A673 (cell line): ENCODE measurements around the gene FSTL5. TPM values are rescaled to one million over a fixed set of nuclear protein-coding genes. Genes with fewer than 3 reads are reported as not detected.
A peak's percentile ranks its signal among the peaks of the same experiment; 100 is the strongest.

Experiments used
- BruUV-seq: library from RNA; stranded (reverse); fragments of 400-500 nt; replicated peaks from 2 replicates; lab custom pipeline; 2021; lab: Mats Ljungman, UMichigan
- CTCF ChIA-PET: fragments of 300-600 bp; sonication (Branson Sonifier 250); formaldehyde crosslinking; loops from one replicate; lab custom pipeline; 2022; ENCODE audit warnings: antibody characterized with exemption; lab: Charles Lee
- POLR2A ChIA-PET: fragments of 300-600 bp; sonication (Branson Sonifier 250); formaldehyde crosslinking; loops from one replicate; lab custom pipeline; 2022; ENCODE audit warnings: antibody characterized with exemption; ENCODE audit not compliant: low non-redundant PET; lab: Charles Lee
- DNase-seq: peaks from one replicate; pipeline ENCODE4 v3.0.0-alpha.2; 2015; ENCODE audit warnings: low spot score
- H3K27ac ChIP-seq: fragments of 200-600 bp; sonication (generic); 2 replicates; pipeline ENCODE4 v1.5.1; 2016; ENCODE audit warnings: mixed run types, low read depth, mild to moderate bottlenecking, mixed read lengths, antibody characterized with exemption, low read length; ENCODE audit not compliant: poor library complexity, severe bottlenecking
- H3K27me3 ChIP-seq: fragments of 200-600 bp; sonication (generic); replicated peaks from 2 replicates; pipeline ENCODE4 v1.6.1; 2017; ENCODE audit warnings: mixed run types, low read depth, mild to moderate bottlenecking, mixed read lengths, antibody characterized with exemption, low read length; ENCODE audit not compliant: insufficient read depth, poor library complexity
- H3K36me3 ChIP-seq: fragments of 200-600 bp; sonication (generic); 2 replicates; pipeline ENCODE4 v1.6.1; 2016; ENCODE audit warnings: mixed run types, mild to moderate bottlenecking, mixed read lengths, antibody characterized with exemption, low read length; ENCODE audit not compliant: insufficient read depth, poor library complexity, severe bottlenecking
- H3K4me1 ChIP-seq: fragments of 200-600 bp; sonication (generic); 2 replicates; pipeline ENCODE4 v1.6.1; 2017; ENCODE audit warnings: mixed run types, mild to moderate bottlenecking, mixed read lengths, antibody characterized with exemption, low read length; ENCODE audit not compliant: insufficient read depth, poor library complexity, severe bottlenecking
- H3K4me3 ChIP-seq: fragments of 200-600 bp; sonication (generic); 2 replicates; pipeline ENCODE4 v1.5.1; 2016; ENCODE audit warnings: low read depth, mixed run types, mild to moderate bottlenecking, mixed read lengths, low read length; ENCODE audit not compliant: poor library complexity, severe bottlenecking
- H3K9me3 ChIP-seq: fragments of 200-600 bp; sonication (generic); 2 replicates; pipeline ENCODE4 v1.6.1; 2016; ENCODE audit warnings: mixed run types, low read depth, mild to moderate bottlenecking, mixed read lengths, antibody characterized with exemption, low read length; ENCODE audit not compliant: poor library complexity, severe bottlenecking
- EZH2 ChIP-seq: fragments of 200-600 bp; sonication (generic); IDR thresholded peaks from 2 replicates; pipeline ENCODE4 v1.6.1; 2017; ENCODE audit warnings: borderline replicate concordance, low read depth, mild to moderate bottlenecking, mixed read lengths, antibody characterized with exemption, low read length; ENCODE audit not compliant: poor library complexity, severe bottlenecking
- intact Hi-C: fragments of 100-400 bp; cut with micrococcal nuclease; formaldehyde crosslinking; loops from one replicate; pipeline ENCODE4 v1.10.0; 2022; ENCODE audit not compliant: unreplicated experiment
- total RNA-seq: library from RNA; stranded (reverse); gene quantifications from 2 replicates; pipeline ENCODE4 v1.2.3, GENCODE V29; 2021
- TF ChIP-seq, protein P1 (sequence below): fragments of 300-800, 200-600 bp; sonication (generic); conservative IDR thresholded peaks from 2 replicates; pipeline ENCODE4 v1.5.1; 2017; ENCODE audit warnings: low read depth, mild to moderate bottlenecking, antibody characterized with exemption, low read length, moderate library complexity, mixed read lengths

The FSTL5 gene
- total RNA-seq, 1 experiment from 2014 or later, result 0.15 TPM

DNA sequence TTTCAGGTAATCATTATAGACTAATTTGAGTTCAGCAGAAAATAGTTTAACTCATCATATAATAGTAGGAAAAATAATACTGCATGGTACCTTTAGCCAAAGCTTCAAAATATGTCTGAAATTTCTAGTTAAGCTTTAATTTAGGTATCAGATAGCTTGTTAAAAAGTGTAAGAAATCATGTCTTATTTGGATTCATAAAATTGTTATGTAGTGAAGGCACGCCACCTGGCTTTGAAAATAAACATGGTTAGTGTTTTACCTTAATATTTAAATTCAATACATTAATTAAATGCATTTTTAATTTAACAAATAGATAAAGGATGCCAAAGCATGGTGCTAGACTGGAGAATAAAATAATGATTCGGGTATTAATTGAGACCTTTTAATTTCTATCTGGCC, 211.4 kb downstream of the FSTL5 start:
- Histone ChIP-seq H3K9me3 (no peaks in the 10 kb centered on the region), H3K27ac (no peak overlapping the region), H3K4me1 (no peaks in the 10 kb centered on the region), H3K4me3 (no peak overlapping the region), H3K27me3 (no peaks in the 10 kb centered on the region), H3K36me3 (no peaks in the 10 kb centered on the region)
- ChIA-PET CTCF (no interaction called here), POLR2A (no interaction called here)
- no peak for DNase-seq
- no TSS peak for BruUV-seq
- intact Hi-C loops, result no loop called here
- TF ChIP-seq EZH2, result no peak
- TF ChIP-seq, protein P1, sequence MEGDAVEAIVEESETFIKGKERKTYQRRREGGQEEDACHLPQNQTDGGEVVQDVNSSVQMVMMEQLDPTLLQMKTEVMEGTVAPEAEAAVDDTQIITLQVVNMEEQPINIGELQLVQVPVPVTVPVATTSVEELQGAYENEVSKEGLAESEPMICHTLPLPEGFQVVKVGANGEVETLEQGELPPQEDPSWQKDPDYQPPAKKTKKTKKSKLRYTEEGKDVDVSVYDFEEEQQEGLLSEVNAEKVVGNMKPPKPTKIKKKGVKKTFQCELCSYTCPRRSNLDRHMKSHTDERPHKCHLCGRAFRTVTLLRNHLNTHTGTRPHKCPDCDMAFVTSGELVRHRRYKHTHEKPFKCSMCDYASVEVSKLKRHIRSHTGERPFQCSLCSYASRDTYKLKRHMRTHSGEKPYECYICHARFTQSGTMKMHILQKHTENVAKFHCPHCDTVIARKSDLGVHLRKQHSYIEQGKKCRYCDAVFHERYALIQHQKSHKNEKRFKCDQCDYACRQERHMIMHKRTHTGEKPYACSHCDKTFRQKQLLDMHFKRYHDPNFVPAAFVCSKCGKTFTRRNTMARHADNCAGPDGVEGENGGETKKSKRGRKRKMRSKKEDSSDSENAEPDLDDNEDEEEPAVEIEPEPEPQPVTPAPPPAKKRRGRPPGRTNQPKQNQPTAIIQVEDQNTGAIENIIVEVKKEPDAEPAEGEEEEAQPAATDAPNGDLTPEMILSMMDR, result peak; percentile 27; the same call in 1 of the 2 replicates

DNA sequence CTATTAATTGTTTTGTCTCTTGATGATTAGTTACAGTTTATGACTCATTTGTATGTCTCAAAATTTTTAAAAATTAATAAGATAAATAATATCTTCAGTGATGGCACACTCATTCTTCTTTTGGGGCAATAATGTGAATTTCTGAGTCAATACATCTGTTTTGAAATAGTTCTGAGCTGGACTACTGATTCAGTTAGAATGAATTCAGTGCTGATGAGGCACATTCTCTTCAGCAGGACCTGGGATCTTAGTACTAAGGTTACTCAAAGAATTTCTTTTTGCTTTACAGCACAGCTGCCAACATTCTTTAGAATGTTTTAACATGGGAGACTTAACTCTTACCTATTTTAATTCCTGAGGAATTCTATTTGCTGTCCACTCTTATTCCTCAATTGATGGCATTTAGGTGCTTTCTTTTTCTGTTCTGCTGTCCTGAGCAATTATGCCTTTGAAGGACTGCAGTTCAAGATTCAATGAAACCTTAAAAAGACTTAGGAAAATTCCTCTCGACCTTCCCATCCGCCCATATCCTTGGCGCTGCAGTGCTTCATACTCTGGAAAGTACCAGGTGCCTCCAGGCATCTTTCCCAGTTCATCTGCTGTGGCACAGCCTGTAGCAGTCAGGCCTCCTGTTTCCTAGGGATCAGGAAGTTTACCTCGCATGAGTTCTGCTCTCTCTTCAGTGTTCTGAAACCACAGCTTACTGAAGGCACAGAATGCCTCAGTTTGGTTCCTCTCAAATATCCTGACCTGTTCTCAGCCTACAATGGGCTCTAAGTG, 213.7 kb downstream of the FSTL5 start:
- BruUV-seq, result no TSS peak
- TF ChIP-seq, protein P1, result no peak
- no peak for TF ChIP-seq EZH2
- POLR2A ChIA-PET, result no interaction called here
- DNase-seq, result no peak
- H3K27me3 ChIP-seq, result no peaks in the 10 kb centered on the region
- no peak overlapping the region for H3K4me3 ChIP-seq
- H3K36me3 ChIP-seq, result no peaks in the 10 kb centered on the region
- intact Hi-C loops, result no loop called here
- CTCF ChIA-PET, result no interaction called here
- no peak overlapping the region for H3K27ac ChIP-seq
- no peaks in the 10 kb centered on the region for H3K9me3 ChIP-seq
- no peaks in the 10 kb centered on the region for H3K4me1 ChIP-seq

- no peaks in the 10 kb centered on the region for H3K27me3 ChIP-seq
- H3K27ac ChIP-seq, result no peak overlapping the region
- no peaks in the 10 kb centered on the region for H3K9me3 ChIP-seq
- no peak for DNase-seq
- intact Hi-C loops, result no loop called here
- H3K4me1 ChIP-seq, result no peaks in the 10 kb centered on the region
- TF ChIP-seq, protein P1, result no peak
- no peak for TF ChIP-seq EZH2
- CTCF ChIA-PET, result no interaction called here
- H3K4me3 ChIP-seq, result no peak overlapping the region
- no TSS peak for BruUV-seq
- no peaks in the 10 kb centered on the region for H3K36me3 ChIP-seq
- POLR2A ChIA-PET, result interaction anchor here (0.6 kb wide), 1 partner anchor 399 kb away, joined by 4 read pairs; no protein-coding TSS in a partner anchor
Observed at GRCh38 chr4:161948026-161948770, 215.6 kb downstream of the FSTL5 start.
